Bronchial epithelial cell (primary cell): Measurements from ENCODE around the gene ACSF2. TPM values are rescaled to one million over a fixed set of nuclear protein-coding genes. Genes with fewer than 3 reads are reported as not detected.

Source experiments
- DNase-seq: peaks from one replicate; pipeline ENCODE4 v3.0.0-alpha.2; 2010; ENCODE audit warnings: low read depth
- FAIRE-seq: peaks from 2 replicates; lab custom pipeline; 2011; peaks lifted over from hg19 to GRCh38; lab: Jason Lieb, UNC
- H3K27me3 ChIP-seq: 2 replicates; pipeline ENCODE4 v1.5.1; 2011; ENCODE audit warnings: low read length; ENCODE audit not compliant: control insufficient read depth, insufficient read depth
- H3K36me3 ChIP-seq: 2 replicates; pipeline ENCODE4 v1.5.1; 2011; ENCODE audit warnings: low read length; ENCODE audit not compliant: control insufficient read depth, insufficient read depth
- H3K4me3 ChIP-seq: 2 replicates; pipeline ENCODE4 v1.5.1; 2011; ENCODE audit warnings: mild to moderate bottlenecking, low read depth, low read length, control low read depth
- total RNA-seq: library from RNA; depleted of rRNA; stranded (reverse); fragments of >200 nt; gene quantifications from 2 replicates; pipeline ENCODE4 v1.2.1, GENCODE V29; 2014
- TF ChIP-seq, protein P1 (sequence below): IDR thresholded peaks from 2 replicates; pipeline ENCODE4 v1.5.1; 2011; ENCODE audit warnings: mild to moderate bottlenecking, moderate library complexity, low read length, control low read depth, inconsistent platforms; ENCODE audit not compliant: insufficient read depth, severe bottlenecking

The ACSF2 gene
- total RNA-seq, 1 donor from 2014 or later = 14.7 TPM

DNA sequence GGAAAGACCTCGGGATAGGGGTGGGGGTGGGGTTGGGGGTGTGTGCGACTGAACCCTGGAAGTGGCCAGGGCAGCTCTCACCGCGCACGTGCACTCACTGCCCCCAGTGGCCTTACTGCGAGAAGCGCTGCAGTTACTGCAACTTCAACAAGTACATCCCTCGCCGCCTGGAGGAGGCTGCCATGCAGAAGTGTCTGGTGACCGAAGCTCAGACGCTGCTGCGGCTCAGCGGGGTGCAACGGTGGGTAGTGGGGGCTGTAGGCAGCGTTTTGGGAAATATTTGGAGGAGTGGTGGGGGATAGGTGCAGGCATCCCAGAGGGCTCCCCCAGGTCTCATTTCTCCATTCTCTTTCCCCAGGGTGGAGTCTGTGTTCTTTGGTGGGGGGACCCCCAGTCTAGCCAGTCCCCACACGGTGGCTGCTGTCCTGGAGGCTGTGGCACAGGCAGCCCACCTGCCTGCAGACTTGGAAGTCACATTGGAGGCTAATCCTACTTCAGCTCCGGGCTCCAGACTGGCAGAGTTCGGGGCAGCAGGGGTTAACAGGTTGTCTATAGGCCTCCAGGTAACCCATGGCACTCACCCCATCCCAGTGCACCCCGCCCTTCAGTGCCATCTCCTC is 53.6 kb downstream of the ACSF2 start:
- DNase-seq = peak; percentile 41
- FAIRE-seq = no peak
- H3K36me3 ChIP-seq = peaks cover 11% of the 10 kb centered on the region
- peak overlapping the region; percentile 48 for H3K4me3 ChIP-seq
- TF ChIP-seq, protein P1, sequence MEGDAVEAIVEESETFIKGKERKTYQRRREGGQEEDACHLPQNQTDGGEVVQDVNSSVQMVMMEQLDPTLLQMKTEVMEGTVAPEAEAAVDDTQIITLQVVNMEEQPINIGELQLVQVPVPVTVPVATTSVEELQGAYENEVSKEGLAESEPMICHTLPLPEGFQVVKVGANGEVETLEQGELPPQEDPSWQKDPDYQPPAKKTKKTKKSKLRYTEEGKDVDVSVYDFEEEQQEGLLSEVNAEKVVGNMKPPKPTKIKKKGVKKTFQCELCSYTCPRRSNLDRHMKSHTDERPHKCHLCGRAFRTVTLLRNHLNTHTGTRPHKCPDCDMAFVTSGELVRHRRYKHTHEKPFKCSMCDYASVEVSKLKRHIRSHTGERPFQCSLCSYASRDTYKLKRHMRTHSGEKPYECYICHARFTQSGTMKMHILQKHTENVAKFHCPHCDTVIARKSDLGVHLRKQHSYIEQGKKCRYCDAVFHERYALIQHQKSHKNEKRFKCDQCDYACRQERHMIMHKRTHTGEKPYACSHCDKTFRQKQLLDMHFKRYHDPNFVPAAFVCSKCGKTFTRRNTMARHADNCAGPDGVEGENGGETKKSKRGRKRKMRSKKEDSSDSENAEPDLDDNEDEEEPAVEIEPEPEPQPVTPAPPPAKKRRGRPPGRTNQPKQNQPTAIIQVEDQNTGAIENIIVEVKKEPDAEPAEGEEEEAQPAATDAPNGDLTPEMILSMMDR = peak; percentile 79
- no peaks in the 10 kb centered on the region for H3K27me3 ChIP-seq

DNA sequence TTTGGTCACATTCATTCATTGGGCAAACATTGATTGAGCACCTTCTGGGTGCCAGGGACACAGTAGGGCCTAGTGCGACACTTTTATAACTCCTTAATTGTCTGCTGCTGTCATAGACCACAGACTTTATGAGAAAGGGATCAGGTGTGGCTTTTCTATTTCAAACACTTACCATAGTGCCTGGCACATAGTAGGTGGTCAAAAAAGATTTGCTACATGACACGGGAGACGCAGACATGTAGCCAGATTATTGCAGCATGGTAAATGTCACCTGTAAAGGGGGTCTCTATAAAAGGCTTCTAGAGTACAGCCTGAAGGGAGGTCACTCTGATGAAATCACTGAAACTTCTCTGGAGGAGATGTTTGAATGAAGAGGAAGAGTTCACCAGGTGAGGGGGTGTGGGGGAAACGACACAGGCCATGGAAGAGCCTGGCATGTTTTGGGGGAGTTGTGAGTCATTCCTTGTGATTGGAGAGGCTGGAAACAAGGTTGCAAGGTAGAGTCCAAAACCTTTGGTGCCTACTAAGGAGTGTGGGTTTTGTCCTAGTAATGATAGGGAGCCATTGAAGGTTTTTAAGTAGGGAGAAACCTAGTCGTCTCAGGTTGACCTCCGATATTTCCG is 54.2 kb downstream of the ACSF2 start:
- Histone ChIP-seq H3K4me3 (no peak overlapping the region), H3K27me3 (no peaks in the 10 kb centered on the region), H3K36me3 (peaks cover 13% of the 10 kb centered on the region)
- FAIRE-seq (no peak), DNase-seq (no peak)
- TF ChIP-seq, protein P1 = no peak

DNA sequence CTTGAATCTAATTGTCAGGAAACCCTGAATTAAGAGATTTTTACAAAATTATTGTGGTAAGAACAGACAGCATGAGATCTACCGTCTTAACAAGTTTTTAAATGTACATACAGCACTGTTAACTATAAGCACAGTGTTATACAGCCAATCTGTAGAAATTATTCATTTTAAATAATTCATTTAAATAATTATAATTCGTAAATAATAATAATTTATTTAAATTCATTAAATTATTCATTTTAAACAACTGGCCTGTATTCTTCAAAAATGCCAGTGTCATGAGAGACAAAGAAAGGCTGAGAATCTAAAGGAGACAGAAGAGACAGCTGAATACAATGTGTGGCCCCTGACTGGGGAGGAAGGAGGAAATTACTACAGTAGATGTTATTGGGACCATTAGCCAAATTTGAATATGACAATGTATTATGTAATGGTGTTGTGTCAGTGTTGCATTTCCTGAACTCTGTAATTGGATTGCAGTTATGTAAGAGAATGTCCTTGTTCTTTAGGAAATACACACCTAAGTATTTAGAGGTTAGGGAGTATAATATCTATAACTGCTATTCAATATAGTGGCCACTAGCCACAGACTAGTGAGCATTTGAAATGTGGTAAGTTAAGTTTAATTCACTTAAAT is 55.0 kb downstream of the ACSF2 start:
- Histone ChIP-seq H3K4me3 (no peak overlapping the region), H3K36me3 (peaks cover 13% of the 10 kb centered on the region), H3K27me3 (no peaks in the 10 kb centered on the region)
- TF ChIP-seq, protein P1 = no peak
- peak; percentile 56 for DNase-seq
- no peak for FAIRE-seq

DNA sequence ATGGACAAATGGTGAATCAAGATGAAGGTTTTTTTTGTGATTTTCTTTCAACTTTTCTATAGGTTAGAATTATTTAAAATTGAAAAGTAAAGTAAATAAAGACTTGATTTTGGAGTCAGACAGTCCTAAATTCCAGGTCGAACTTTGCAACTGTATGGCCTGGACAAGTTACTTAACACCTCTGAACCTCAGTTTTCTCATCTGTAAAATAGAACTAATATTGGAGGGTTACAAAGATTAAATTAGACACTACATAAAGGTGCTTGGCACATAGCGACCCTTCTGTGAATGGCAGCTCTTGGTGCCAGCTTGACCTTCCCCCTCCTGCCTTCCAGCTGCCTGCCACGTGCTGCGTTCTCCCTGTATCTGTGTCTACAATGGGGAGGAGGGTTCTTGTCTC is 55.6 kb downstream of the ACSF2 start:
- DNase-seq (no peak), FAIRE-seq (no peak)
- TF ChIP-seq, protein P1 = no peak
- peaks cover 13% of the 10 kb centered on the region for H3K36me3 ChIP-seq
- no peaks in the 10 kb centered on the region for H3K27me3 ChIP-seq
- H3K4me3 ChIP-seq = no peak overlapping the region

DNA sequence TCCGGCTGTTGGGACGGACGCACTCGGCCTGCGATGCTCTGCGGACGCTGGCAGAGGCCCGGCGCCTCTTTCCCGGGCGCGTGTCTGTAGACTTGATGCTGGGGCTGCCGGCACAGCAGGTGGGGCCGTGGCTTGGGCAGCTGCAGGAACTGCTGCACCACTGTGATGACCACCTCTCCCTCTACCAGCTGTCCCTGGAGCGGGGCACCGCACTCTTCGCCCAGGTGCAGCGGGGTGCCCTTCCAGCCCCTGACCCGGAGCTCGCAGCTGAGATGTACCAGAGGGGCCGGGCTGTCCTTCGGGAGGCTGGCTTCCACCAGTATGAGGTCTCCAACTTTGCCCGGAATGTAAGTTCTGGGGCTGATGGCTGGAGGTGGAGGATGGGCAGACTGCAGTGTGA is 56.1 kb downstream of the ACSF2 start:
- peaks cover 13% of the 10 kb centered on the region for H3K36me3 ChIP-seq
- H3K27me3 ChIP-seq = no peaks in the 10 kb centered on the region
- TF ChIP-seq, protein P1 = no peak
- no peak overlapping the region for H3K4me3 ChIP-seq
- FAIRE-seq (no peak), DNase-seq (no peak)
